Activated naive CD8-positive, alpha-beta T cell treated with anti-CD3 and anti-CD28 coated beads, Interleukin-2, amount 50 U/mL, for 16 hours (primary cell): ENCODE data around the gene ACCS.

Source experiments
- DNase-seq: peaks from one replicate; pipeline ENCODE4 v3.0.0-alpha.2; 2020; ENCODE audit warnings: low read depth, low spot score

ACCS gene

DNA sequence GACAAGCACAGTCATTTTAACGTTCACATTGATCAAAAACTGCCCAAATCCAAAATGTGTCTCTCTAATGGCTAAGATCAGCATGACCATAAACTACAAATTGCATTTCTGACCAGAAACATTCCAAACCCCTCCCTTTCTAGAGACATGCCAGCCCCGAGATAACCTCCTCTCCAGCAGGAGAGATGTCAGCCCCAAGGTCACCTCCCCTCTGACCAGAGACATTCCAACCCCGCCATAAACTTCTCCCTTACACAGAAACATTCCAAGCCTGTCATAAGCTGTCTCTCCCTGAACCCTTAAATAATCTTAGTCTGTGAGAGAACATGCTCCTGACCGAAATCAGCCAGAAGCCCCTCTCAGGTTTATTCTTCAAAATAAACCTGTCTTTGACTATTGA is 22.8 kb downstream of the ACCS start:
- no peak for DNase-seq

- no peak for DNase-seq
Observed at GRCh38 chr11:44090539-44090938, 24.5 kb downstream of the ACCS start.

- DNase-seq, result peak; percentile 72
Observed at GRCh38 chr11:44094260-44094868, 28.3 kb downstream of the ACCS start.

GRCh38 chr11:44095506-44096359 is 29.7 kb downstream of the ACCS start, which contains the start of gene EXT2:
TSS of gene EXT2 (plus strand) at chr11:44095678. CDS start at chr11:44107713, 12,035 bp downstream.
- DNase-seq, result peak; percentile 74

DNA sequence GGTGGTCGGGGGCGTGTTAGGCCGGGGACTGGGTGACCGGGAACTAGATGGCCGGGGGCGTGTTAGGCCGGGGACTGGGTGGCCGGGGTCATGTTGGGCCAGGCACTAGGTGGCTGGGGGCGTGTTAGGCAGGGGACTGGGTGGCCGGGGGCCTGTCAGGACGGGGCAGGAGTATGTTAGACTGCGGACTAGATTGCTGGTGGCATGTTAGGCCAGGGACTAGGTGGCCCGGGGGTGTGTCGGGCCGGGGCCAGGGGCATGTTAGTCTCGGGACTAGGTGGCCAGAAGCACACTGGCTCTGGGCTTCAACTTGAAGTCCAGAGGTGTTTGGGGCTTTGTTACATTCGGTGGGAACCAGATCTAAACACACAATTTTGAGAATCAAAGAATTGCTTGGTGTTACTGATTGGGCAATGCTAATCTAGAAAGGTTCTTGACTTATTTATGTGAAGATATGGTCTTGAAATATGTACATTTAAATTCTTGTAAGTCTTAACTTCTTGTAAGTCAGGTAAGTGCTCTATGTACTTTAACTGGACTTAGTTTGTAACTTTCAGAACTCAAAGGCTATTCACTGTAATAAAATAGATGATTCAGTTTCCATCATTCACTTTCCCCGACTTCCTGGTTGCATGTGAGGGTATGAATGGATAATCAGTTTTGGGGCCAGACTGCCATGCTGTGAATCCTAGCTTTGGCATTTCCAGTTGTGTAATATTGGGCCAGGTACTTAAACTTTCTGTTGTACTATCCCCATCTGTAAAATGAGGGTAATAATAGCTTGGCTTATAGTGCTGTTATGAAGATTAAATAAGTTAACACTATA is 30.5 kb downstream of the ACCS start:
- DNase-seq, result no peak

GRCh38 chr11:44097821-44098220 is 31.8 kb downstream of the ACCS start:
- DNase-seq, result no peak

GRCh38 chr11:44101098-44101497 is 35.0 kb downstream of the ACCS start:
- DNase-seq, result no peak

DNA sequence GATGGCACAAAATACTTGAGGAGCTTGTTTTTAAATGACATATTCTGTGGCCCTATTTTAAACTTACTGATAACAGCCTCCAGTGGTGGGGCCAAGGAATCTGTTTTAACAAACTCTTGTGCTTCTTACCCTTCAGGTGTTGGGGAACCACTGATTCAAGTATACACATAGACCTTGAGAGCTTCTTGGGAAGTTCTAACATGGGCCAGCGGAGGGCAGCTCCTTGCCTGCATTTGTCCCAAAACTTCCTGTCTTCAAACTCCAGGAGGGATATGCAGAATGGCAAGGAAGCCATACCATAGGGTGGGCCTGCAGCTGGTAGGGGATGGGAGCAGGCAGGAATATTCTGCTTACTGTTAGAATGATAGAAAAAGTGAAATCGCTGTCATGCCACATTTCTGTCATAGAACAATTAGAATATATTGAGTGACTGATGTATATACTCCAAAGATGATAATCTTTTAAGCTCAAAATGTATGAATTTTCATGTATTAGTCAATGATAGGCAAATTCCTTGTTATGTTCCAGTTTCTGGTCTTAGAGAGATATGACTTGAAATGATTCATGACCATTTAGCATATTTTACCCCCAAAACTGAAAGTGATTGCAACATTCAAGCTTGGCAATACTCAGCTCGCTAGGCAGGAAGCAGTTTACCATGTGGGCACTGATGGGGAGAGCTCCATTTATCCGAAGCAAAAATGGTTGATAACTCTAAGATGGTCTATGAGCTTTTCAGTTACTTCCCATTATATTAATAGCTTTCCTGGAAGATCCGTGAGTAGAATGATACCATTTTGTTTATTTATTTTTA is 38.6 kb downstream of the ACCS start:
- DNase-seq, result no peak

DNA sequence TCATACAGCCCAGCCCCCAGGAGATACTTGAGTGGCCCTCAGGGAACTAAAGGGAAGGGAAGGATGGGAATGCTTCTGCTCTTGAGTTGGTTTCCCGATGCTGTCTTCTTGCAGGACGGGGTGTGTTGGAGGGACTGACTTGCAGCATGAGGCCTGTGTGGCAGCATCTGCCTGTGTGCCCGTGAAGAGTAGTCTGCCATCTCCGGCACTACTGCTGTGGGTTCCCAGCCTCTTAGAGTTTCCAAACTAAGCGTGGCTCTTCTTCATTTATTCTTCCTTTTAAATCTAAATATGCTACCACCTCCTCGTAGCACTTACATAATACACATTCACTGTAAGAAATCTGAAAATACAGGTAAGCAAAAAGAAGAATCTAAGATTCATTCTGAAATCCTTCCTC is 42.2 kb downstream of the ACCS start:
- no peak for DNase-seq

GRCh38 chr11:44110231-44110679 is 44.2 kb downstream of the ACCS start:
- peak; percentile 15 for DNase-seq

GRCh38 chr11:44112091-44112821 is 46.2 kb downstream of the ACCS start:
- no peak for DNase-seq

DNA sequence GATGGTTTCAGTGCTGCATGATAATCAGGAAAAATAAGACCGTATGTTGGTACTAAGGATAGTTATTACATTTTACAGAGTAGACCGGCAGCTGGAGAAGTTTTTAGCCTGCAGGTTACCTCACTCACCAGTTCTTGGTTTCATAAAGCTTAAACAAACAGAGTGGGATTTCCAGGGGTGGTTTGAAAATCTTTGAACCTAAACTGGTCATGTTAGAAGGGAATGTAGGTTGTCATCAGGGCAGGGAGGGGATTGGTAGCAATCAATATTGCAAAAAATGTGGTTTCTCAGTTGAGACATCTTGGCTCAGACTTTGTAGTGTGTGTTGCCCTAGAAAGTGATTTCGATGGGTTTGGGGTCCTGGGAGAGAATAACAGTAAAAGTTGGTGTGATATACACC is 46.9 kb downstream of the ACCS start:
- no peak for DNase-seq

- DNase-seq, result no peak
Observed at GRCh38 chr11:44113572-44113971, 47.5 kb downstream of the ACCS start.

- DNase-seq, result no peak
Observed at GRCh38 chr11:44116234-44116830, 50.3 kb downstream of the ACCS start.

DNA sequence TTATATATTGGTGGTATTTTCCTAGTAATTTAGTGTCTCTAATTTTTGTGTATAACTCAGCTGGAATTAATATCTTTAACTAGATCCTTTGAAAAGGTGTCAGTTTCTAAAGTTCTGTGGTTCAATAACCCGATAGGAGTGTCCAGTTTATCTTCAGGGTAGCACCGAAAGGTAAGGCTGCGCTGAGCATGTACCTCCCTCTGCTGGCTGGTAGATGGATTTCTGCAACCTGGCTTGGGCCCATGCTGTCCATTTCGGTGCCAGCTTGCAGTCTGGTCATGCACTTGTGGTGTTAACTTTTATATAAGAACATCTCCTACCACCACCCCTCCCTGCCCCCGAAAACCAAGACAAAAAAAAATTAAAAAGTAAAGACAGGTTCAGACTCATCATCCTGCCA is 54.1 kb downstream of the ACCS start:
- no peak for DNase-seq

DNA sequence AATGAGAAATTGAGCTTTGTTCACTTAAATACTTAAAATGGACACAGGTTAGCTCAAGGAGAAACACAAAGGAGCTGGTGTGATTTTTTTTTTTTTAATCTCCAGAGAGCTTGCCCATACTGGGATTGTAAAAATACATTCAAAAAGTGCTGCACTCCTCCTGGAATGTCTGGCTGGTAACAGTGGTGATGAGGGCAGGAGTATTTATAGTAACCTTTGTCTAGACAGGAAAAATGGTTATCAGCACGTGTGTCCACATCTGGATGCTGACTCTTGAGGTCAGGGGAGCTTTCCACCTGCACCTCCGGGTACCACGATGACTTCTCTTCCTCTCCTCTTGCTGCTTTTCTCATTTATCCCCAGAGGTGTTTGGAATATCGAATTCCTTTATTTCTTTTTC is 59.5 kb downstream of the ACCS start:
- no peak for DNase-seq

- DNase-seq, result no peak
Observed at GRCh38 chr11:44126304-44126703, 60.2 kb downstream of the ACCS start.

DNA sequence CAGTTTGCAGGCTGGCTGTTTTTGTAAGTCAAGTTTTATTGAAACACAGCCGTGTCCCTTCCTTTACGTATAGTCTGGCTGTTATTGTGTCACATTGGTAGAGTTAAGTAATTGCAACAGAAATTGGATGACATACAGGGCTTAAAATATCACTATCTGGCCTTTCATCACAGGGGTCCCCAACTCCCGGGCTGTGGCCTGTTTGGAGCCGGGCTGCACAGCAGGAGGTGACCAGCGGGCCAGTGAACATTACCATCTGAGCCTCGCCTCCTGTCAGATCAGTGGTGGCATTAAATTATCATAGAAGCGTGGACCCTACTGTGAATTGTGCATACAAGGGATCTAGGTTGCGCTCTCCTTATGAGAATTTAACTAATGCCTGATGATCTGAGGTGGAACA is 61.1 kb downstream of the ACCS start:
- no peak for DNase-seq

- DNase-seq, result no peak
Observed at GRCh38 chr11:44128729-44129128, 62.7 kb downstream of the ACCS start.

GRCh38 chr11:44130751-44131150 is 64.7 kb downstream of the ACCS start:
- DNase-seq, result no peak
